ENCODE results near the gene FNDC3B.

GRCh38 chr3:172441581-172441980 is 402.2 kb downstream of the FNDC3B start:
- TF ChIP-seq CTCF (conservative IDR thresholded peaks at IDR 0.05; ENCODE audit: low read depth, low read length) (no peak), EZH2phosphoT487 (IDR thresholded peaks at IDR 0.05; ENCODE audit: borderline replicate concordance, low read length) (no peak)
